A549 (cell line): ENCODE results near the gene ZNRD2.

ENCODE experiments used
- POLR2A ChIP-seq: IDR thresholded peaks from 2 replicates; pipeline ENCODE4 v1.6.1; 2012; ENCODE audit warnings: mild to moderate bottlenecking, low read length
- TF ChIP-seq, protein P1 (sequence below): fragments of >200 bp; sonication (Bioruptor Twin); formaldehyde crosslinking; IDR thresholded peaks from 3 replicates; pipeline ENCODE4 v1.5.1; 2016

DNA sequence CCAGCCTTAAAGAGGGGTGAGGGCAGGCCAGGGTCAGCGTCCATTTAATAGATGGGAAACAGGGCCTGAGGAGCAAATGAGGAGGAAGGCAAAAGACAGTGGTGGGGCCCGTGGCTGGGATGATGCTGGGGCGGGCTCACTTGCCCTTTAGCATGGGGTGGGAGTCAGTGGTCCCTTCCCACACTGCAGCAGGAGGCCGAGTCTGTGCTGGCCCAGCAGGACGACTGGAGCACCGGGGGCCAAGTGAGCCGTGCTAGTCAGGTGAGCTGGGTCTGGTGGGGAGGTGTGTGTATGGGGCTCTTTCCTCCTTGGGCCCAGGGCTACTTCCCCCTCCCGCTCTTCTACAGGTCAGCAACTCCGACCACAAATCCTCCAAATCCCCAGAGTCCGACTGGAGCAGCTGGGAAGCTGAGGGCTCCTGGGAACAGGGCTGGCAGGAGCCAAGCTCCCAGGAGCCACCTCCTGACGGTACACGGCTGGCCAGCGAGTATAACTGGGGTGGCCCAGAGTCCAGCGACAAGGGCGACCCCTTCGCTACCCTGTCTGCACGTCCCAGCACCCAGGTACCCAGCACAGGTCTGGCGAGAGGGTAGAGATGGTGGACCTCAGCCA lies 32.6 kb upstream of the ZNRD2 start:
- no peak for TF ChIP-seq POLR2A
- TF ChIP-seq, protein P1, sequence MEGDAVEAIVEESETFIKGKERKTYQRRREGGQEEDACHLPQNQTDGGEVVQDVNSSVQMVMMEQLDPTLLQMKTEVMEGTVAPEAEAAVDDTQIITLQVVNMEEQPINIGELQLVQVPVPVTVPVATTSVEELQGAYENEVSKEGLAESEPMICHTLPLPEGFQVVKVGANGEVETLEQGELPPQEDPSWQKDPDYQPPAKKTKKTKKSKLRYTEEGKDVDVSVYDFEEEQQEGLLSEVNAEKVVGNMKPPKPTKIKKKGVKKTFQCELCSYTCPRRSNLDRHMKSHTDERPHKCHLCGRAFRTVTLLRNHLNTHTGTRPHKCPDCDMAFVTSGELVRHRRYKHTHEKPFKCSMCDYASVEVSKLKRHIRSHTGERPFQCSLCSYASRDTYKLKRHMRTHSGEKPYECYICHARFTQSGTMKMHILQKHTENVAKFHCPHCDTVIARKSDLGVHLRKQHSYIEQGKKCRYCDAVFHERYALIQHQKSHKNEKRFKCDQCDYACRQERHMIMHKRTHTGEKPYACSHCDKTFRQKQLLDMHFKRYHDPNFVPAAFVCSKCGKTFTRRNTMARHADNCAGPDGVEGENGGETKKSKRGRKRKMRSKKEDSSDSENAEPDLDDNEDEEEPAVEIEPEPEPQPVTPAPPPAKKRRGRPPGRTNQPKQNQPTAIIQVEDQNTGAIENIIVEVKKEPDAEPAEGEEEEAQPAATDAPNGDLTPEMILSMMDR: no peak
